ENCODE data around the gene ANP32A.
A peak's percentile ranks its signal among the peaks of the same experiment; 100 is the strongest.

DNA sequence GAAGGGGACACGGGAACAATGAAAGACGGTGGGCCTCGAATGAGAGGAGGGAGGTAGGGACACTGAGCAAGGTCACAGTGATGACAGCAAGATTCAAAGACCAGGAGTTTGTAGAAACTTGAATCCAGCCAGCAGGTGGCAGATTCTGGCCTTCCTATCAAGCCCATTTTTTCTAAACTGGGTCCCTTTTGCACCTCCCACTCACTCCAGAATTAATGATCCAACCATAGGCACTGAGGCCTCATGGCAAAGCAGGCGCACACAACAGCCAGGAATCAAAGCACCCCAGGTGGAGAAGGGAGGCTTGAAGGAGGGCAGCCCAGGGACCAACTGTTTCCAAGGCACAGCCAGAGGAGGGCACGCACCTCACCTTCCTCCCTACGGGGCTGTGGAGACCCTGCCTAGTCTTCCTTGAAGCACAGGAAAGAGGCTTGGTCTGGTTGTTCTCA is 90.2 kb downstream of the ANP32A start:
- TF ChIP-seq POLR2A (IDR thresholded peaks at IDR 0.05) = no peak
- TF ChIP-seq, protein P1, sequence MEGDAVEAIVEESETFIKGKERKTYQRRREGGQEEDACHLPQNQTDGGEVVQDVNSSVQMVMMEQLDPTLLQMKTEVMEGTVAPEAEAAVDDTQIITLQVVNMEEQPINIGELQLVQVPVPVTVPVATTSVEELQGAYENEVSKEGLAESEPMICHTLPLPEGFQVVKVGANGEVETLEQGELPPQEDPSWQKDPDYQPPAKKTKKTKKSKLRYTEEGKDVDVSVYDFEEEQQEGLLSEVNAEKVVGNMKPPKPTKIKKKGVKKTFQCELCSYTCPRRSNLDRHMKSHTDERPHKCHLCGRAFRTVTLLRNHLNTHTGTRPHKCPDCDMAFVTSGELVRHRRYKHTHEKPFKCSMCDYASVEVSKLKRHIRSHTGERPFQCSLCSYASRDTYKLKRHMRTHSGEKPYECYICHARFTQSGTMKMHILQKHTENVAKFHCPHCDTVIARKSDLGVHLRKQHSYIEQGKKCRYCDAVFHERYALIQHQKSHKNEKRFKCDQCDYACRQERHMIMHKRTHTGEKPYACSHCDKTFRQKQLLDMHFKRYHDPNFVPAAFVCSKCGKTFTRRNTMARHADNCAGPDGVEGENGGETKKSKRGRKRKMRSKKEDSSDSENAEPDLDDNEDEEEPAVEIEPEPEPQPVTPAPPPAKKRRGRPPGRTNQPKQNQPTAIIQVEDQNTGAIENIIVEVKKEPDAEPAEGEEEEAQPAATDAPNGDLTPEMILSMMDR (IDR thresholded peaks at IDR 0.05) = peak; percentile 36 to 51 (median 46)

Data from testis (tissue), 2 donors.